ENCODE data around the gene SMYD2. TPM values are rescaled to one million over a fixed set of nuclear protein-coding genes. Genes with fewer than 3 reads are reported as not detected.
A peak's percentile ranks its signal among the peaks of the same experiment; 100 is the strongest.

Gene SMYD2
- polyA plus RNA-seq (ENCODE audit: insufficient read length in 4 of 4), result 10 to 100 TPM; 30.2 to 50.8 (median 43.3) TPM

- peak in 1 of 4 donors; percentile 54 for DNase-seq (ENCODE audit: low read depth in 4 of 4, low spot score in 3 of 4)
Measured at GRCh38 chr1:214281021-214281719, at the start of gene SMYD2. TSS of gene SMYD2 (plus strand) at chr1:214281159. CDS start at chr1:214281255, 96 bp downstream.

DNA sequence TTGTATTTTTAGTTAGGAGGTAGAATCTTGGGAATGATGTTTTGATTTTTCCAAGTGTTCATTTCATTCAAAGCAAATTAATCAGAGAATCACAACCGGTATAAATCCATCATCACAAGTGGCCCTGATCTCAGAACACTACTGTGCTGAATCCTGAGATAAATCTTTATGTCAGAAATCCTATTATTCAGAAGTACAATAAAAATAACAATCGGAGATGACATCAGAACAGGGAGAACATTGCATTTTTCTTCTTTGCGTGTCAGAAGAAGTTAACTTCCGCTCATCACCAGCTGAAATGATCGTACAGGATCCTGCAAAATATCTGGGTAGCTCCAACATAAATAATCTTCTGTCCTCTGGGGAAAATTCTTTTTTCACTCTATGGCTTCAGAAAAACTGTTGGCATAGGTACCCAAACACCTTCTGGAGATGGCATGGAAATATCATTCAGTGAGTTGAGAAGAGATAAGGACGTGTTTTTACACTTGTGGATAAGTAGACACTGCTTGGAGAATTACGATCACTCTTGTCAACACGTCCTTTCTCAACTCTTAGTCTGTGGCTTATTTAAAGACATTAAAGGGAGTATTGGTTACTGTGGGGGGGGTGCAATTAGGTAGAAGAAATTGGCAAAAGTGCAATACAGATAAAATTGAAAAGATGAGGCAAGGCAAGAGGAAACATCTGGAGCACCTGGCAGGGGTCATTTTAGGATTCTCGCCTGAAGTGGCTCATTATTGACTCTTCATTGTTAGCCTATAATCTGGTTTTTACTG, 46.9 kb upstream of the SMYD2 start:
- no peak for DNase-seq (ENCODE audit: low read depth in 4 of 4, low spot score in 3 of 4)

GRCh38 chr1:214234635-214235025, 46.3 kb upstream of the SMYD2 start:
- DNase-seq (ENCODE audit: low read depth in 4 of 4, low spot score in 3 of 4), result no peak

DNA sequence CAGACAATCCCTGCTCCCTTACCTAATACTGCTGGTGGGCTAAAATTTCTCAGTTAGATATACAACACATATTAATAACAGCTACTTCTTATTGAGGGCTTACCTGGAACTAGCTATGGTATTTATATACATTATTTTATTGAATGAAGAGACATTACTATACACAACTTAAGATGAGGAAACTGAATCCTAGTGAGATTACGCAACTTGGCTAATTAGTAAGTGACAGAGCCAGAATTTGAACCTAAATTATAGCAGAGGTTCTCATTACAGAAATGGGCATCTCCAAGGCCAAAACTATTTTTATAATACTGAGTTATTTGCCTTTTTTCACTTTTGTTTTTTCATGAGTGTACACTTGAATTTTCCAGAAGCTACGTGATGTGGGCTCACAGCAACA, 44.5 kb upstream of the SMYD2 start:
- no peak for DNase-seq (ENCODE audit: low read depth in 4 of 4, low spot score in 3 of 4)

DNA sequence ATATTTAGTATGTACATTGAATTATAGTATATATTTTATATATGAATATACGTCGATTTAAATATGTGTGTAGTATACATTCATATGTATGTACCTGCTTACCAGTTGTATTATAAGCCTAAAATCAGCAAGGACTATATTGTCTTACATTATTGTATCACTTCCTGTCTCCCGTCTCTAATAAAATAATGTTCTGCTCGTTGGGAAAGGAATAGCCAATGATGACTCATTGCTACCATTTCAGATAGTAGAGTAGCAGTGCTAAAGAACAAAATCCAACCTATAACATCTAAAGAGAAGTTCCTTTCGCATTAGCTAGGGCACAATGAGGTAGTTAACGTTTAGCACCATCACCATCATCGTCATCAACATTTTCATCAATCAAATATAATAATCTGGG, 39.9 kb upstream of the SMYD2 start:
- DNase-seq (ENCODE audit: low read depth in 4 of 4, low spot score in 3 of 4), result no peak

DNA sequence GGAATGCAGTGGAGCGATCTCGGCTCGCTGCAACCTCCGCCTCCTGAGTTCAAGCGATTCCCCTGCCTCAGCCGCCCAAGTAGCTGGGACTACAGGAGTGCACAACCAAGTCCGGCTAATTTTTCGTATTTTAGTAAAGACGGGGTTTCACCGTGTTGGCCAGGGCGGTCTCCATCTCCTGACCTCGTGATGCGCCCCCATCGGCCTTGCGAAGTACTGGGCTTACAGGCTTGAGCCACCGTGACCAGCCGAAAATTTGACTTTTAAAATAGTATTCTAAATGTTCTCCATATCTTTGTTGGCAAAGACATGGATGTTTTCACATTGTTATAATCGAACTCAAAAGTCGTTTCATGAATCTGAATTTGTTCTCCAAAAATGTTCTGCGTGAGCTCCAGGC, 36.7 kb upstream of the SMYD2 start:
- no peak for DNase-seq (ENCODE audit: low read depth in 4 of 4, low spot score in 3 of 4)

GRCh38 chr1:214244841-214245240, 36.1 kb upstream of the SMYD2 start:
- DNase-seq (ENCODE audit: low read depth in 4 of 4, low spot score in 3 of 4), result no peak

- no peak for DNase-seq (ENCODE audit: low read depth in 4 of 4, low spot score in 3 of 4)
Measured at GRCh38 chr1:214247501-214248041, 33.4 kb upstream of the SMYD2 start.

- DNase-seq (ENCODE audit: low read depth in 4 of 4, low spot score in 3 of 4), result no peak
Measured at GRCh38 chr1:214248311-214249085, 32.5 kb upstream of the SMYD2 start.

DNA sequence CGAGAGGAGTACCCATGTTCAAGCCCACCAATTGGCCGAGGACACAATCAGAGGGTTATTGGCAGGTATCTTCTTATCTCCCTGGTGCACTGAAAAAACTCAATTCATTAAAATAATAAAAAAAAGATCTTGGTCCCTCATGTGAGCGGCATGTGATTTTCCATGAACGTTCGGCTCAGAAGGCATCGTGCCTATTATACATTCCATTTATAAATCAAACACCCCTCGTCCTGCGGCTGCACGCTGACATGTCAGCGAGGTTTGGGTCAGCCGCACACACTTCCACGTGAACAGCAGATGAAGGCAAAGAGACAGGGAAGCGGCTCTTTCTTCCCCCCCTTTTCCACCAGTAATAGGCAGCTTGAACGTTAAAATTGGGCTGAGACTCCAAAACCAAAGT, 31.3 kb upstream of the SMYD2 start:
- no peak for DNase-seq (ENCODE audit: low read depth in 4 of 4, low spot score in 3 of 4)

- no peak for DNase-seq (ENCODE audit: low read depth in 4 of 4, low spot score in 3 of 4)
Measured at GRCh38 chr1:214251354-214251753, 29.6 kb upstream of the SMYD2 start.

GRCh38 chr1:214255509-214255908, 25.4 kb upstream of the SMYD2 start:
- DNase-seq (ENCODE audit: low read depth in 4 of 4, low spot score in 3 of 4), result no peak

- DNase-seq (ENCODE audit: low read depth in 4 of 4, low spot score in 3 of 4), result no peak
Measured at GRCh38 chr1:214259353-214259977, 21.5 kb upstream of the SMYD2 start.

- no peak for DNase-seq (ENCODE audit: low read depth in 4 of 4, low spot score in 3 of 4)
Measured at GRCh38 chr1:214260561-214261205, 20.3 kb upstream of the SMYD2 start.

GRCh38 chr1:214261206-214262123, 19.5 kb upstream of the SMYD2 start:
- peak in 3 of 4 donors; percentile 46 to 48 (median 47) for DNase-seq (ENCODE audit: low read depth in 4 of 4, low spot score in 3 of 4)

- DNase-seq (ENCODE audit: low read depth in 4 of 4, low spot score in 3 of 4), result no peak
Measured at GRCh38 chr1:214264196-214264595, 16.8 kb upstream of the SMYD2 start.

DNA sequence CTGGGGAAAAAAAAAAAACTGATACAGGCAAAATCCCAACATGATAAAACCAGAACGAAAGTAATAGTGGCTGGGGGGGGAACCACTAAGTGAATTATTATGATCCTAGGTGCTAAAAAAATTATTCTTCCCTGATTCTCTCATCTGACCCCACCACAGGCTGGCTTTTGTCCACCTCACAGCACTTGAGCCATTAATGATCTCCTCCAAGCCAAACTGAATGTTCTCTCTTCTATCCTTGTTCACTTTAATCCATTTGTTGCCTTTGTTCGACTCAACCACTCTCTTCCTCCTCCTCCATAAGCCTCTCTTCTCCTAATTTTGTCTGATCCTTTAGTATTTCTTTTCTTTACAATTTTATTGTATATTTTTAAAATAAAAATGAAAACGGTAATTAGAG, 16.0 kb upstream of the SMYD2 start:
- no peak for DNase-seq (ENCODE audit: low read depth in 4 of 4, low spot score in 3 of 4)

DNA sequence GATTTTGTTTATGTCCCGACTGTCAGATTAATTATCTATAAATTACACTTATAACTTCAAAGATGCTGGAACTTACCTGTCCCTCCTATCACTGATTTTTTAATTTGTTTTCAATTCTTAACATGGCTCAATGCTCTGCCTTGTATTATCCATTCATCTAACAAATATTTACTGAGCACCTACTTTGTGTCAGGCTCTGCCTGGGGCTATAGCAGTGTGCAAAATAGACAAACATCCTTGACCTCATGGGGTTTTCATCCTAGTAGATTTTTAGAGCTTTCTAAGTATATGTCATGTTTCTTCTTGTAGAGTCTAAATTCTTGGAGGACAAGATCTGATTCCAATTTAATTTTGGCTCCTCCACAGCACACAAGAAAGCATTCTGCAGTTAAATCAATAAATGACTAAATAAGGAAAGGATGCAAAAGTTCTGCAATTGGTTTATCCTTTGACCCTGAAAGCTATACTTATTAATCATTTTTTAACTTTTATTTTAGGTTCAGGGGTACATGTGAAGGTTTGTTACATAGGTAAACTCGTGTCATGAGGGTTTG, 10.8 kb upstream of the SMYD2 start:
- no peak for DNase-seq (ENCODE audit: low read depth in 4 of 4, low spot score in 3 of 4)
